Memory B cell (primary cell): ENCODE measurements around the gene KLHL20.
"Not testable (repeated sequence)": the region's sequence is repeated elsewhere in the genome, so short reads cannot be mapped to it uniquely, and the experiment has no call there.

Experiments
- ATAC-seq: fragments of 150-1000 bp; cut with Tn5 transposase; 2 replicates; pipeline ENCODE4 v1.10.0; 2021; ENCODE audit warnings: low read depth, mild to moderate bottlenecking, moderate library complexity
- DNase-seq, 2 donors: peaks; one replicate each; pipeline ENCODE4 v3.0.0; 2022; ENCODE audit warnings: low spot score in 2 of 2
- H3K27ac Mint-ChIP-seq: one replicate; pipeline ENCODE4 v1.8.0; 2022; ENCODE audit warnings: mild to moderate bottlenecking, moderate library complexity, mixed read lengths
- H3K27me3 Mint-ChIP-seq: one replicate; pipeline ENCODE4 v1.8.0; 2022; ENCODE audit warnings: mixed read lengths
- H3K36me3 Mint-ChIP-seq: one replicate; pipeline ENCODE4 v1.8.0; 2022; ENCODE audit warnings: mild to moderate bottlenecking, mixed read lengths
- H3K4me1 Mint-ChIP-seq: one replicate; pipeline ENCODE4 v1.8.0; 2022; ENCODE audit warnings: mixed read lengths
- H3K4me3 Mint-ChIP-seq: one replicate; pipeline ENCODE4 v1.8.0; 2022; ENCODE audit warnings: mild to moderate bottlenecking, moderate library complexity, mixed read lengths
- H3K9me3 Mint-ChIP-seq: one replicate; pipeline ENCODE4 v1.8.0; 2022; ENCODE audit warnings: mixed read lengths

The KLHL20 gene

GRCh38 chr1:173714759-173715537 lies at the start of gene KLHL20:
Gene KLHL20 (plus strand): TSS chr1:173714981. CDS start chr1:173716044, 1,063 bp downstream.
- DNase-seq (peak; percentile 82), ATAC-seq (peak; percentile 92)
- Mint-ChIP-seq H3K4me3 (peak within 1 kb of the TSS; percentile 95), H3K36me3 (peaks cover 3% of the 10 kb centered on the region), H3K27me3 (peaks cover 7% of the 10 kb centered on the region), H3K9me3 (no peaks in the 10 kb centered on the region), H3K27ac (peak within 1 kb of the TSS; percentile 91), H3K4me1 (peaks cover 11% of the 10 kb centered on the region)

- no peak overlapping the region for H3K27ac Mint-ChIP-seq
- H3K4me1 Mint-ChIP-seq, result no peaks in the 10 kb centered on the region
- no peak for DNase-seq
- H3K36me3 Mint-ChIP-seq, result no peaks in the 10 kb centered on the region
- no peaks in the 10 kb centered on the region for H3K9me3 Mint-ChIP-seq
- ATAC-seq, result no peak
- no peak overlapping the region for H3K4me3 Mint-ChIP-seq
- peaks cover 17% of the 10 kb centered on the region for H3K27me3 Mint-ChIP-seq
Observed at GRCh38 chr1:173666646-173667045, 48.1 kb upstream of the KLHL20 start.

GRCh38 chr1:173669491-173669941 lies 45.3 kb upstream of the KLHL20 start, which contains the start of gene ANKRD45:
Gene ANKRD45 (minus strand): TSS chr1:173669851. CDS start chr1:173659418, 10,433 bp downstream.
- Mint-ChIP-seq H3K27me3 (peaks cover 15% of the 10 kb centered on the region), H3K4me1 (no peaks in the 10 kb centered on the region), H3K9me3 (no peaks in the 10 kb centered on the region), H3K27ac (no peak within 1 kb of the TSS), H3K4me3 (peak within 1 kb of the TSS; percentile 12), H3K36me3 (no peaks in the 10 kb centered on the region)
- ATAC-seq (no peak), DNase-seq (no peak)

- not testable (repeated sequence) for H3K4me1 Mint-ChIP-seq, DNase-seq, H3K9me3 Mint-ChIP-seq, H3K4me3 Mint-ChIP-seq, H3K27ac Mint-ChIP-seq, ATAC-seq, H3K36me3 Mint-ChIP-seq, H3K27me3 Mint-ChIP-seq
Observed at GRCh38 chr1:173674496-173674895, 40.3 kb upstream of the KLHL20 start.

GRCh38 chr1:173680152-173680551 lies 34.6 kb upstream of the KLHL20 start:
- H3K4me1 Mint-ChIP-seq, H3K27me3 Mint-ChIP-seq, H3K36me3 Mint-ChIP-seq, ATAC-seq, H3K9me3 Mint-ChIP-seq, H3K27ac Mint-ChIP-seq, DNase-seq, H3K4me3 Mint-ChIP-seq: not testable (repeated sequence)

- no peak overlapping the region for H3K4me3 Mint-ChIP-seq
- H3K9me3 Mint-ChIP-seq, result no peaks in the 10 kb centered on the region
- ATAC-seq (no peak), DNase-seq (no peak)
- no peaks in the 10 kb centered on the region for H3K4me1 Mint-ChIP-seq
- no peak overlapping the region for H3K27ac Mint-ChIP-seq
- H3K27me3 Mint-ChIP-seq, result peaks cover 2% of the 10 kb centered on the region
- peaks cover 2% of the 10 kb centered on the region for H3K36me3 Mint-ChIP-seq
Observed at GRCh38 chr1:173682184-173682583, 32.6 kb upstream of the KLHL20 start.

- DNase-seq, ATAC-seq, H3K36me3 Mint-ChIP-seq, H3K4me1 Mint-ChIP-seq, H3K4me3 Mint-ChIP-seq, H3K9me3 Mint-ChIP-seq, H3K27ac Mint-ChIP-seq, H3K27me3 Mint-ChIP-seq: not testable (repeated sequence)
Observed at GRCh38 chr1:173683838-173684237, 30.9 kb upstream of the KLHL20 start.

GRCh38 chr1:173685121-173685520 lies 29.7 kb upstream of the KLHL20 start:
- H3K27ac Mint-ChIP-seq, H3K36me3 Mint-ChIP-seq, H3K4me3 Mint-ChIP-seq, DNase-seq, ATAC-seq, H3K9me3 Mint-ChIP-seq, H3K27me3 Mint-ChIP-seq, H3K4me1 Mint-ChIP-seq: not testable (repeated sequence)

GRCh38 chr1:173688300-173688699 lies 26.5 kb upstream of the KLHL20 start:
- Mint-ChIP-seq H3K27ac (peak overlapping the region; percentile 68), H3K4me3 (no peak overlapping the region), H3K9me3 (peaks cover 4% of the 10 kb centered on the region)

GRCh38 chr1:173693238-173693637 lies 21.5 kb upstream of the KLHL20 start:
- Mint-ChIP-seq H3K9me3 (peaks cover 7% of the 10 kb centered on the region), H3K27me3 (peaks cover 27% of the 10 kb centered on the region), H3K36me3 (peaks cover 8% of the 10 kb centered on the region), H3K27ac (no peak overlapping the region), H3K4me1 (peaks cover 4% of the 10 kb centered on the region), H3K4me3 (no peak overlapping the region)
- ATAC-seq (no peak), DNase-seq (no peak)

More at GRCh38 chr1:173688300-173688699, 26.5 kb upstream of the KLHL20 start:
- Mint-ChIP-seq H3K27me3 (peaks cover 12% of the 10 kb centered on the region), H3K36me3 (peaks cover 3% of the 10 kb centered on the region), H3K4me1 (peaks cover 5% of the 10 kb centered on the region)
- ATAC-seq (no peak), DNase-seq (no peak)

GRCh38 chr1:173701299-173701698 lies 13.5 kb upstream of the KLHL20 start:
- H3K4me3 Mint-ChIP-seq, H3K27ac Mint-ChIP-seq, H3K9me3 Mint-ChIP-seq, H3K36me3 Mint-ChIP-seq, H3K4me1 Mint-ChIP-seq, ATAC-seq, DNase-seq, H3K27me3 Mint-ChIP-seq: not testable (repeated sequence)

- Mint-ChIP-seq H3K27ac (no peak overlapping the region), H3K4me3 (no peak overlapping the region), H3K36me3 (peaks cover under 1% of the 10 kb centered on the region), H3K4me1 (no peaks in the 10 kb centered on the region), H3K27me3 (peaks cover 3% of the 10 kb centered on the region), H3K9me3 (peaks cover 4% of the 10 kb centered on the region)
- DNase-seq, result no peak
- ATAC-seq, result no peak
Observed at GRCh38 chr1:173702736-173703135, 12.0 kb upstream of the KLHL20 start.

- Mint-ChIP-seq H3K4me3 (no peak overlapping the region), H3K27me3 (peaks cover 8% of the 10 kb centered on the region), H3K4me1 (no peaks in the 10 kb centered on the region), H3K27ac (no peak overlapping the region), H3K36me3 (no peaks in the 10 kb centered on the region), H3K9me3 (peaks cover 4% of the 10 kb centered on the region)
- DNase-seq (no peak), ATAC-seq (no peak)
Observed at GRCh38 chr1:173705117-173705516, 9.7 kb upstream of the KLHL20 start.

GRCh38 chr1:173708787-173709186 lies 6.0 kb upstream of the KLHL20 start:
- ATAC-seq, result no peak
- Mint-ChIP-seq H3K4me1 (no peaks in the 10 kb centered on the region), H3K27ac (no peak overlapping the region), H3K36me3 (no peaks in the 10 kb centered on the region), H3K4me3 (no peak overlapping the region), H3K27me3 (peaks cover 13% of the 10 kb centered on the region), H3K9me3 (no peaks in the 10 kb centered on the region)
- DNase-seq, result no peak

GRCh38 chr1:173714441-173714758 lies 381 bp upstream of the KLHL20 start:
- Mint-ChIP-seq H3K4me3 (peak overlapping the region; percentile 95), H3K27me3 (peaks cover 7% of the 10 kb centered on the region), H3K9me3 (no peaks in the 10 kb centered on the region), H3K36me3 (peaks cover 3% of the 10 kb centered on the region), H3K4me1 (peaks cover 11% of the 10 kb centered on the region), H3K27ac (peak overlapping the region; percentile 91)
- no peak for ATAC-seq
- peak in 1 of 2 donors; percentile 0 for DNase-seq
